Jurkat, Clone E6-1 (cell line): ENCODE measurements around the gene CAMK2B.

Experiments
- DNase-seq: peaks from one replicate; pipeline ENCODE4 v3.0.0-alpha.2; 2011; ENCODE audit warnings: low read depth, low spot score
- H3K4me3 ChIP-seq: 2 replicates; pipeline ENCODE4 v1.5.1; 2011; ENCODE audit warnings: mild to moderate bottlenecking, low read length, control low read depth, moderate library complexity

CAMK2B gene

GRCh38 chr7:44265728-44266127, 59.7 kb downstream of the CAMK2B start:
- H3K4me3 ChIP-seq, result no peak overlapping the region
- no peak for DNase-seq

GRCh38 chr7:44264221-44264931, 61.0 kb downstream of the CAMK2B start:
- DNase-seq, result peak; percentile 55
- H3K4me3 ChIP-seq, result no peak overlapping the region

- peak; percentile 53 for DNase-seq
- H3K4me3 ChIP-seq, result peak overlapping the region; percentile 3; the same call in 1 of the 2 replicates
Observed at GRCh38 chr7:44263326-44264082, 61.9 kb downstream of the CAMK2B start.

- DNase-seq, result no peak
- H3K4me3 ChIP-seq, result no peak overlapping the region
Observed at GRCh38 chr7:44262031-44262430, 63.4 kb downstream of the CAMK2B start.

GRCh38 chr7:44261240-44261639, 64.2 kb downstream of the CAMK2B start:
- no peak for DNase-seq
- H3K4me3 ChIP-seq, result no peak overlapping the region

GRCh38 chr7:44259547-44260457, 65.6 kb downstream of the CAMK2B start:
- no peak for DNase-seq
- H3K4me3 ChIP-seq, result no peak overlapping the region

DNA sequence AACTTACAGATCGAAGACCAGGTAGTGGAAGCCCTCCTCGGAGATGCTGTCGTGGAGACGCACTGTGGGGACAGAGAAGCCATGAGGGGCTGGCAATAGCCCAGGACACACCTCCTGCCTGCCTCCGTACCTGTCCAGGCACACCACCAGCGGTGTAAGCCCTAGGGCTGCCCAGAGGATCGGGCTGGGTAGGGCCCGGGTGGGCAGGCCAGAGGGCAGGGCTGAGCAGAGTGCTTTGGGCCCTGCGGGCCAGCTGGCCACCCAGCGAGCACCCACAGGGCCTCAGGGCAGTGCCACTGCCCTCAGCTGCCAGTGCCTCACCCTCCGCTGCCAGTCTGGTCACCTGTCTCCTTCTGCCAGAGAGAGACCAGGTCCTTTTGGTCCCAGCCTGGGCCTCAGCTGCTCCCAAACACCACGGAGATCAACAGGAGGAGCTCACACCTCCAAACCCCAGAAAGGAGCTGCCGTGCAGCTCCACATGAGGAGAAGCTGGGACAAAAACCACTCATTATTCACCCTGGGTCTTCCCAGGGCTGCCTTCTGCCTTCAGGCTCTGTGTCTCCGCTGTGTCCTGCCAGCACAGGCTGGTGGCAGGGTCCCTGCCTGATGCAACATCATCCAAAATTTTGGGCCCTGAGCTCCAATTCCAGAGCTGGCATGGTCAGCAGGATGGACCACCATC, 66.4 kb downstream of the CAMK2B start:
- no peak overlapping the region for H3K4me3 ChIP-seq
- DNase-seq, result no peak

DNA sequence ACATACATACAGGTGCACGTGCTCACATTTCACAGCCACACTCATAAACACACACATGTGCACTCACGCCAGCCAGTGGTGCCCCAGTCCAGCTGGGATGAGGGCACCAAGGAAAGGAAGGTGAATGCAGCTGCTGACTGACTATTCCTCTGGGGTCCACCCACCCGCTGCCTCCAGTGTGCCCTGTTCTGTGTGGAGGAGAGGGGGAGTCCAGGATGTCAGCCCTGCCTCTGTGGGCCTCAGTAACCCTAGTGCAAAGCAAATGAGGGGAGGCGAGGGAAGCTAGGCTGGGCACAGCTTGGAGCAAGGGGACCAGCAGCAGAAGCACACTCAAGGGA, 67.0 kb downstream of the CAMK2B start:
- H3K4me3 ChIP-seq, result no peak overlapping the region
- DNase-seq, result no peak

DNA sequence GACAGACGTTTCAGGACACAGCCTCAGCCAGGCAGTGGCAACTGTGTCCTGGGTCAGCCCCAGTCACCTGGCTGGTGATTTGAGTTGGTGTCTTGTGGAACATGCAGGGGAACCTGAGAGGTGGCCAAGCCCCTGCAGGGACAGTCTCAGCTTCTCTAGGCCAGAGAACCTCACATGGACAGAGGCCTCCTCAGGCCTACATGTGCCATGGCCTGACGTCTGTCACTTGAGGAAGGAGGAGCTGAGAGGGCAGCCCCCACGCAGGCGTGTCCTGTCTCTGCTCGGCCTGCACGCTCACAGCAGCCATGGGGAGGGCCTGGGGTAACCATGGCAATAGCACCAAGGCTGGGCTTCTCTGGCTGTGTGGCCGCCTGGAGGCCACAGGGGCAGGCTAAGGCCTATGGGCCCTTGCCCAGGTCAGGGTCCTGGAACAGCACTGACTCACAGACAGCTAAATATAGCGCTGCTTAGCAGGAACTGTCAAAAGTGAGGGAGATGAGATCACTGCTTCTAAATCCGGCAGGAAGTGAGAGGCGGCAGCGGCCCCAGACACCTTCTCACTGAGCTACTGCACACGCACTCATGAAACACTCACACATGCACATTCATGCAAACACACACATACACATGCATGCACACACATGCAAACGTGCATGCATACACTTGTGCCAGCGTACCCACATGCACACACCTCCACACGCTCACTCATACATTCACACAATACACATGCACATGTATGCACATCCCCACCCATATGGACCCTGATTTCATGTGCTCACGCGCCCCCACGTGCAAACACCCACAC, 67.6 kb downstream of the CAMK2B start:
- no peak overlapping the region for H3K4me3 ChIP-seq
- DNase-seq, result peak; percentile 28

GRCh38 chr7:44257213-44257612, 68.2 kb downstream of the CAMK2B start:
- no peak overlapping the region for H3K4me3 ChIP-seq
- no peak for DNase-seq

DNA sequence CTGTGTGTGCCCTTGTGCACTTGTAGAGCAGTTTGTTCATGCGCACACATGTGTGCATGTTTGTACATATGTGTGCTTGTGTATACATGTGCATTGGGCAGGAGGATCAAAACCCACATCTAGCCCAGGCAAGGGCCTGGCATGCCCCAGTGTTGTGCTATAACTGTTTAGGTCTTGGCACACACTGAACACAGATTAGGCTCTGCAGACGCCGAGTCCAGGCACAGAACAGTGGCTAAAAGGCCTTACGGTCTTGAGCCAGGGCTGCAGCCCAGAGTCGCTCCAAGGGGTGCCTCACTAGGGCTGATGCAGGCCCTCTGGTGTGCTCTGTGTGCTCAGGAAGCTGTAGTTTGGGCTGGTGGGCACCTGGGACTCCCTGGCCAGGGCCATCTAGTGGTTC, 68.9 kb downstream of the CAMK2B start:
- no peak overlapping the region for H3K4me3 ChIP-seq
- DNase-seq, result no peak

DNA sequence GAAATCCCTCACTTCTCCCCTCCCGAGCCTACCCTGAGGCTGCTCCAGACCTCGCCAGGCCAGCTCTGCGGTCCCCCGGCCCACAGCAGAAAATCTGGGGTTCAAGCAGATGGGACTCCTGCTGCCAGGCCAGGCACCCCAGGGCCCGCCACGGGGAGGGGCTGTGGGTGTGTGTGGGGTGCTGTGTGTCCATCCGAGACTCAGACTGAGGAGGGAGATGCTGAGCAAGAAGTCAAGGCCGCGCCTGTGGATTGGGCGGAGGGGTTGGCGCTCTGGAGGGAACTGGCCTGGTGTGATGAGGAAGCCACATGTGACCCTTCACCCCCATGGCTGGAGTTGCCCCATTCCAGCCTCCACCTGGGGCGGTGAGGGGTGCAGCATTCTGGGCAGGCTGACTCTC, 73.5 kb downstream of the CAMK2B start:
- H3K4me3 ChIP-seq, result no peak overlapping the region
- no peak for DNase-seq

- no peak for DNase-seq
Observed at GRCh38 chr7:44251269-44251668, 74.1 kb downstream of the CAMK2B start.

DNA sequence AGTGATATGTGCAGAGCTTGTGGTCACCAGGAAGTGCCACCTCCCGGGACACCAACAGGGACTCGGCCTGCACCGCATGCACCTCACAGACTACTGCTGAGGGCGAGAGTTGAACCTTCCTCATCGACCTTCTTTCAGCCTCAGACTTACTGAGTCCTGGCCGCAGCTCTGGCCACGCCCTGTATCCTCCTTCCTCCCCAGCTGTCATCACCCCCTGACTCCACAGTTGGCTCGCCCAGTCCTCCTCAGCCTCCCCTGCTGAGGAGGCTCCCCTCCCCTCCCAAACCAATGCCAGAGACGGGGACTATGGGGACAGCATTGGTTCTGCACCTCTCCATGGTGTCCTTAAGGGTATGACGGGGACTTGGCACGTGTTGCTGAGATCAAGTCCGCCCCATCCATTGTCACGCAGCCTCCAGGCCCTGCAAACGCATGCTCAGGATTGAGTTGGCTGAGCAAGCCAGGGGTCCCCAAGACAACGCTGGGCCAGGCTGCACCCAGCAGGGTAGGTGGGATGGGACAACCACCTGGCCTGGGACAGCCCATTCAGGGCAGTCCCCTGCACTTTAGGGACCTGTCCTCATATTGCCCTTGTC, 75.7 kb downstream of the CAMK2B start:
- no peak for DNase-seq
- no peak overlapping the region for H3K4me3 ChIP-seq

More at GRCh38 chr7:44251269-44251668, 74.1 kb downstream of the CAMK2B start:
- no peak overlapping the region for H3K4me3 ChIP-seq

DNA sequence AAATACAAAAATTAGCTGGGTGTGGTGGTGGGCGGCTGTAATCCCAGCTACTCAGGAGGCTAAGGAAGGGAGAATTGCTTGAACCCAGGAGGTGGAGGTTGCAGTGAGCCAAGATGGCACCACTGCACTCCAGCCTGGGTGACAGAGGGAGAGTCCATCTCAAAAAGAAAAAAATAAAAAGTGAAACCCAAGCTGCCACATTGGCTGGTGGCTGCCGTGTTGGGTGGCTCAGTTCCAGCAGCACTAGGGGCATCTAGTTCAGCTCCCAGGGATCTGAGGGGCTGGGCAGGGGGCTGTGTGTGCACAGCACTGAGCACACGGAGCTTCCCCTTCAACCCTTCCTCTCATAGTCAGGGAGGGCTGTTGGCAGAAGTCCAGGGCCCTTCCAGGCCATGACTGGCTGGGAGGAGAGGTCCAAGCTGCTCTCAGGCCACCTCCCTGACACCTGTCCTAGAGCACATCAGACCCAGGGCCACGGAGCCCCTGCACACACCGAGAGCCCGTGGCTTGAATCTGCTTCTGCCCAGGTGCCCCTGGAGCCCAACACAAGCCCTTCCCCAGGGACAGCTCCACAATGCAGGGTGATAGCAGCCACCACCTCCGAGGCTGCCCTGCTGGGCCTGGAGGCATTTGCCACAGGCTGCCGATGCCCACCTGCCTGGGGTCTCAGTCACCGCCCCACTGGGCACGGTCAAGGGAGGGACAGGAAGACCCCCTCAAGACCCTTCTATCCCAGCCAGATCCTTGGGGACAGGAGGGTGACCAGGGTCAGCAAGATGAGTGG, 77.3 kb downstream of the CAMK2B start:
- no peak overlapping the region for H3K4me3 ChIP-seq
- no peak for DNase-seq

GRCh38 chr7:44246396-44247113, 78.8 kb downstream of the CAMK2B start:
- H3K4me3 ChIP-seq, result no peak overlapping the region
- DNase-seq, result no peak

- H3K4me3 ChIP-seq, result no peak overlapping the region
- DNase-seq, result no peak
Observed at GRCh38 chr7:44244282-44244681, 81.1 kb downstream of the CAMK2B start.
